BLaER1 (cell line): ENCODE data around the gene SHISAL1.
"Not testable (repeated sequence)": the region's sequence is repeated elsewhere in the genome, so short reads cannot be mapped to it uniquely, and the experiment has no call there.

Source experiments
- H3K27ac ChIP-seq: shearing (Covaris generic); formaldehyde crosslinking; 2 replicates; pipeline ENCODE4 v1.8.1; 2022
- H3K27me3 ChIP-seq: shearing (Covaris generic); formaldehyde crosslinking; 2 replicates; pipeline ENCODE4 v1.8.1; 2022
- H3K36me3 ChIP-seq: shearing (Covaris generic); formaldehyde crosslinking; 2 replicates; pipeline ENCODE4 v1.8.1; 2022
- H3K4me1 ChIP-seq: shearing (Covaris generic); formaldehyde crosslinking; 2 replicates; pipeline ENCODE4 v1.8.1; 2022
- H3K4me2 ChIP-seq: shearing (Covaris generic); formaldehyde crosslinking; 2 replicates; pipeline ENCODE4 v1.8.1; 2022
- H3K4me3 ChIP-seq: shearing (Covaris generic); formaldehyde crosslinking; 2 replicates; pipeline ENCODE4 v1.8.1; 2022
- H3K9ac ChIP-seq: shearing (Covaris generic); formaldehyde crosslinking; 2 replicates; pipeline ENCODE4 v1.8.1; 2022
- H3K9me3 ChIP-seq: shearing (Covaris generic); formaldehyde crosslinking; 2 replicates; pipeline ENCODE4 v1.8.1; 2022
- H4K20me1 ChIP-seq: shearing (Covaris generic); formaldehyde crosslinking; 2 replicates; pipeline ENCODE4 v1.8.1; 2022
- Cebpa-rat ChIP-seq: shearing (Covaris generic); IDR thresholded peaks from 2 replicates; pipeline ENCODE4 v1.8.1; 2022

Gene SHISAL1

GRCh38 chr22:44245867-44246266 lies 66.9 kb downstream of the SHISAL1 start:
- TF ChIP-seq Cebpa-rat, result no peak
- Histone ChIP-seq H3K9me3 (peaks cover 31% of the 10 kb centered on the region), H4K20me1 (no peaks in the 10 kb centered on the region), H3K9ac (no peak overlapping the region), H3K36me3 (no peaks in the 10 kb centered on the region), H3K27ac (no peak overlapping the region), H3K27me3 (no peaks in the 10 kb centered on the region), H3K4me1 (peaks cover 11% of the 10 kb centered on the region), H3K4me2 (no peak overlapping the region), H3K4me3 (no peak overlapping the region)

- Histone ChIP-seq H3K27me3 (no peaks in the 10 kb centered on the region), H3K4me2 (no peak overlapping the region), H3K9ac (no peak overlapping the region), H4K20me1 (no peaks in the 10 kb centered on the region), H3K4me1 (peaks cover 11% of the 10 kb centered on the region), H3K27ac (no peak overlapping the region), H3K9me3 (peaks cover 27% of the 10 kb centered on the region), H3K36me3 (no peaks in the 10 kb centered on the region), H3K4me3 (no peak overlapping the region)
- no peak for TF ChIP-seq Cebpa-rat
Observed at GRCh38 chr22:44245438-44245837, 67.3 kb downstream of the SHISAL1 start.

- H4K20me1 ChIP-seq, result no peaks in the 10 kb centered on the region
Observed at GRCh38 chr22:44244265-44244822, 68.4 kb downstream of the SHISAL1 start.

GRCh38 chr22:44243761-44244160 lies 69.0 kb downstream of the SHISAL1 start:
- TF ChIP-seq Cebpa-rat, result no peak
- H3K4me1 ChIP-seq, result peaks cover 11% of the 10 kb centered on the region
- H3K27ac ChIP-seq, result no peak overlapping the region
- H4K20me1 ChIP-seq, result no peaks in the 10 kb centered on the region
- H3K9ac ChIP-seq, result no peak overlapping the region
- H3K4me2 ChIP-seq, result no peak overlapping the region
- no peaks in the 10 kb centered on the region for H3K27me3 ChIP-seq
- no peak overlapping the region for H3K4me3 ChIP-seq
- peaks cover 10% of the 10 kb centered on the region for H3K9me3 ChIP-seq
- H3K36me3 ChIP-seq, result no peaks in the 10 kb centered on the region

More at GRCh38 chr22:44244265-44244822, 68.4 kb downstream of the SHISAL1 start:
- no peak overlapping the region for H3K27ac ChIP-seq
- H3K36me3 ChIP-seq, result no peaks in the 10 kb centered on the region
- TF ChIP-seq Cebpa-rat, result no peak
- peaks cover 11% of the 10 kb centered on the region for H3K4me1 ChIP-seq
- no peak overlapping the region for H3K4me2 ChIP-seq
- H3K9ac ChIP-seq, result no peak overlapping the region
- H3K9me3 ChIP-seq, result peaks cover 16% of the 10 kb centered on the region
- no peak overlapping the region for H3K4me3 ChIP-seq
- H3K27me3 ChIP-seq, result no peaks in the 10 kb centered on the region

- no peaks in the 10 kb centered on the region for H3K36me3 ChIP-seq
- H4K20me1 ChIP-seq, result no peaks in the 10 kb centered on the region
Observed at GRCh38 chr22:44242946-44243724, 69.6 kb downstream of the SHISAL1 start.

GRCh38 chr22:44241121-44241520 lies 71.6 kb downstream of the SHISAL1 start:
- H3K4me2 ChIP-seq, H3K9me3 ChIP-seq, H3K4me1 ChIP-seq, H3K4me3 ChIP-seq, H3K27ac ChIP-seq, H3K27me3 ChIP-seq, H3K9ac ChIP-seq, H4K20me1 ChIP-seq, H3K36me3 ChIP-seq: not testable (repeated sequence)

More at GRCh38 chr22:44242946-44243724, 69.6 kb downstream of the SHISAL1 start:
- TF ChIP-seq Cebpa-rat, result no peak
- Histone ChIP-seq H3K9ac (no peak overlapping the region), H3K27ac (no peak overlapping the region), H3K4me1 (peaks cover 11% of the 10 kb centered on the region), H3K4me3 (no peak overlapping the region), H3K4me2 (no peak overlapping the region), H3K27me3 (no peaks in the 10 kb centered on the region), H3K9me3 (0 out of 2 replicates have a peak, but pooled peaks cover 4% of the 10 kb centered on the region)

GRCh38 chr22:44237290-44237689 lies 75.5 kb downstream of the SHISAL1 start:
- Histone ChIP-seq H3K9ac (no peak overlapping the region), H3K27me3 (no peaks in the 10 kb centered on the region), H3K36me3 (no peaks in the 10 kb centered on the region), H3K4me2 (peak overlapping the region; percentile 14; the same call in 1 of the 2 replicates), H4K20me1 (no peaks in the 10 kb centered on the region), H3K4me3 (no peak overlapping the region), H3K9me3 (no peaks in the 10 kb centered on the region), H3K27ac (no peak overlapping the region), H3K4me1 (no peaks in the 10 kb centered on the region)
- TF ChIP-seq Cebpa-rat, result no peak

GRCh38 chr22:44234372-44234771 lies 78.4 kb downstream of the SHISAL1 start:
- not testable (repeated sequence) for H3K4me3 ChIP-seq, H3K36me3 ChIP-seq, H3K9ac ChIP-seq, H3K9me3 ChIP-seq, H3K4me1 ChIP-seq, H4K20me1 ChIP-seq, H3K4me2 ChIP-seq, H3K27ac ChIP-seq, H3K27me3 ChIP-seq

GRCh38 chr22:44231233-44231632 lies 81.5 kb downstream of the SHISAL1 start:
- Histone ChIP-seq H3K36me3 (no peaks in the 10 kb centered on the region), H3K9ac (no peak overlapping the region), H3K27me3 (no peaks in the 10 kb centered on the region), H3K9me3 (peaks cover 8% of the 10 kb centered on the region), H3K4me2 (no peak overlapping the region), H3K4me1 (no peaks in the 10 kb centered on the region), H4K20me1 (no peaks in the 10 kb centered on the region), H3K4me3 (no peak overlapping the region), H3K27ac (no peak overlapping the region)
- no peak for TF ChIP-seq Cebpa-rat

GRCh38 chr22:44229809-44230208 lies 82.9 kb downstream of the SHISAL1 start:
- Histone ChIP-seq H3K9ac (no peak overlapping the region), H3K4me2 (no peak overlapping the region), H4K20me1 (no peaks in the 10 kb centered on the region), H3K9me3 (peaks cover 8% of the 10 kb centered on the region), H3K4me1 (no peaks in the 10 kb centered on the region), H3K36me3 (no peaks in the 10 kb centered on the region), H3K4me3 (no peak overlapping the region), H3K27ac (no peak overlapping the region), H3K27me3 (peaks cover 14% of the 10 kb centered on the region; the same call in 1 of the 2 replicates)
- TF ChIP-seq Cebpa-rat, result no peak
